ENCODE results near the gene PRDX1.

GRCh38 chr1:45510972-45511527, 10.6 kb downstream of the PRDX1 start:
- TF ChIP-seq CTCF (IDR thresholded peaks at IDR 0.05; ENCODE audit: low read length) (no peak), EZH2phosphoT487 (IDR thresholded peaks at IDR 0.05; ENCODE audit: low read length) (no peak)
